GM19099 (cell line): ENCODE results near the gene DNAJA3.
A peak's percentile ranks its signal among the peaks of the same experiment; 100 is the strongest.

Experiments
- POLR2A ChIP-seq: IDR thresholded peaks from 3 replicates; pipeline ENCODE4 v1.6.1; 2011; ENCODE audit warnings: low read depth; ENCODE audit not compliant: insufficient read length; ENCODE audit errors: extremely low read depth

Gene DNAJA3

DNA sequence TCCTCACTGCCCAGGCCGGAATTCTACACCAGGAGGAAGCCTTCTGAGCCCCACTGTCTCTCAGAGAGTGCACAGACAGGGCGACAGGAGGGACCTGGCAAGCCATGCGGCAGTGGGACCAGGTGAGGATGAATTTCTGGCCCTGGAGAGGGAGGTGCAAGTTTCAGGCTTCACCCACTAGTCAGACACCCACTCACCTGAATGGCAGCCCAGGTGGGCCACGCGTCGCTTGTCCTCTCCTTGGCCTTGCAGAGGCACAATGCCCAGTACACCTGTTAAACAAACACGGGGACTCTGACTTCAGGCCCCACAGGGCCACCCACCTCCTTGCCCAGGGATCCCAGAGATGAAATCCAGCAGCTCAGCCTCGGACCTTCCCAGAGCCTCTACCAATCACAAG is 13.5 kb upstream of the DNAJA3 start:
- no peak for TF ChIP-seq POLR2A

DNA sequence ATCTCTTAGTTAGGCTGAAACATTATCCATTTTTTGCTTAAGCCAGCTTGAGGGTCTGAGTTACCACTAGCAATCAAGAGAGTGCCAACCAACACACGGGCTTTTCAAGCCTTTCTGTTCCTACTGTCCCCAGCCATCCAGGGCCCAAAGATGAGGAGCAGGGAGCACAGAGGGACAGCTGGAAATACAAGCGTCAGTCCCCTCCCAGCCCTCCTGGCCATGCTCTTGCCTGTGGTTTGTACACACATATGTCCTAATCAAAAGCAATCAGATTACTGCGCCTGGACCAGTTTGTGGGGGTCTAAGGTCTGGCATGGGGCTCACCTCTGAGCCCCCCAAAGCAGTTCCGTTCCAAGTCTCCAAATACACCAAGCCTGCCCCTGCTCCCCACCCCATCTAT is 12.8 kb upstream of the DNAJA3 start:
- no peak for TF ChIP-seq POLR2A

DNA sequence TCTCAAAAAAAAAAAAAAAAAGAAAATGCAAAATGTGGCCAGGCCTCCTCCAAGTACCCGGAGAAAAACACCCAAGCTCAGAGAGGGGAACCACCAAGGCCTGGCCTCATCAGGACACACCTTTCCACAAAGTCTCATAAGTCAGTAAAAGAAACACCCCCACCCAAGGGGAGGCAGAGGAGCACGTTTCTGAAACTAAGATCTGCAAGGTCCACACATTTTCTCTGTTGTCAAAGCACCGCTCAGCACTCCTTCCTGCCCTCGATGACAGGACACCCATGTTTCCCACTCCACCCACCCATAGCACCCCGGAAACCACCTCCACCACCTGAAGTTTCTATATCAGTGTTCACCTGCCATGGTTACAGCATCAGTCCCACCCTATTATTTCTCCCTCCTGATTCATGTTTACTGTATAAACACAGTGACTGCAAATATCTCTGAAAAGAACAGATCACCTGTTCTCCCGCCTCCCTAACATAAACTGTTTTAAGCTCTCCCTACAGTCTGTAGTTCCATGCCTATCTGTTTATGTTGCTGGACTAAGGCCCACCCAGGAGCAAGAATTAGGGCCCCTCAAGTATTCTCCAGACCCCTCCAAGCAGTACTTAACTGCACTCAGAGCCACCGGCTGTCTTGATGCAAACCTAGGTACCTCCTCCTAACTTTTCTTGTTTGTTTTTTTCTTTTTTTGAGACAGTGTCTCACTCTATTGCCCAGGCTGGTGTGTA is 11.3 kb upstream of the DNAJA3 start:
- TF ChIP-seq POLR2A = no peak

DNA sequence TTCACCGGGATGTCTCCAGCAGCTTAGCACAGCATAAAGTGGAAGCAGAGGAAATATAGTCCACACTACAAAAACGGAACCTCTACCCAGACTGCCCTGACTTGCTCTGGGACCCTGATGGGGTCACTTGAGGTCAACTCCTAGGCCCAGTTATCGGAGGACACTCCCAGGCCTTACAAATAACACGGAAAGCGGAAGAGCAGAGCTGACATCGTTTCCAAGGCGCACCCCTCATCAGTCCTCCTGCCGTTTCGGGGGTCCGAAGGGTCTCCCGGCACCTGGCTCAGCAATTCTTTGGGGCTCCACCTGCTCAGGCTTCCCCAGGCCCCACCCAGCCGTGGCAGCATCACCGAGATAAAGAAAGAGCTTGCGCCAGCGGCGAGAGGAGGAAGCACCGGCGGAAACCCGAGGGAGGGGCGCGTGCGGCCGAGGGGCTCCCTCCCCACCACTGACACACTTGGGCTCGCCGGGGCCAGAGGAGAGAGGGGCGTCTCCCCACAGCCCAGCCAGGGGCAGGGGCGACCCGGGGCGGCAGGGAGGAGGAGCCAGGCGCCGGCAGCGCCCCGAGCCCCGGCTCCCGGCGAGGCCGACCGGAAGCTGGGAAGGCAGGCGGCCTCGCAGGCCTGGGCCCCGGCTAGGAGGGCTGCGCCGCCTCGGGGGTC is 10.0 kb upstream of the DNAJA3 start:
- TF ChIP-seq POLR2A = peak; percentile 46

DNA sequence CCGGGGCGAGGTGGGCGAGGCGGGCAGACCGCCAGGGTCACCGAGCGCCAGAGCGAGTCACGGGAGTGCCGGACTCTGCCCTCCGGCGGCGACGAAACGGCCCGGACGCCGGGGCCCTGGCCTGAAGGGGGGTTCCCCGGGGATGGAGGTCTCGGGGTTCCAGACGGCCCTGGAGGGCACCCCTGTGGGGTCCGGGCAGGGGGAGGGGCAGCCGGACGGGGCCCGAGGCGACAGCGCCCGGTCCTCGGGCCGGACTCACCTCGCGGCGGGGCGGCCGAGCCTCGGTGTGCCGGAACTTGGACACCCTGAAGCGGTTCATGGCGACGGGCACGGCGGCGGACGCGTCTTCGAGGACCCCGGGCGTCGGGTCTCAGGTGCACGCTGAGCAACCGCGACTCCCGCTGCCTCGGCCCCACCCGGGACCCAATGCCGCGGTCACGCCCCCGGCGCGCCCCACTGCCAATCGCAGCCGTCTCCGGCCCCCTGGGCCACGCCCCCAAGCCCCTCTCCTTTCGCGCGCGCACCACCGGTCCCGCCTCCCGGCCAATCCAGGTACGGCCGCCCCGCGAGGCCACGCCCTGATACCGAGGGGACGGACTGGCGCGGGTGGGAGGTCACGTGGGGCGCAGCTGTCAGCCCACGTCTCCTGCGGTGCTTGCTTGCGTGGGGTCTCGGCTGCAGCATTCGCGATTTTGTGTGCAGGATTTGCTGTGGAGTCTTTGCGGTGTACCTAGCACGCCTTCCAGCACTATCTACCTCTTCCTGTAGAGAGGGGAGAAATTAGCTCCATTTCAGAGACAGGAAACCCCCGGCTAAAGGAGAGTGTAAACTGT is 9.3 kb upstream of the DNAJA3 start, which contains the start of gene CORO7:
TSS of gene CORO7 (minus strand) at position 397 of the 833 bp plus-strand sequence. CDS start at position 319, 78 bp downstream.
- peak; percentile 78 for TF ChIP-seq POLR2A

DNA sequence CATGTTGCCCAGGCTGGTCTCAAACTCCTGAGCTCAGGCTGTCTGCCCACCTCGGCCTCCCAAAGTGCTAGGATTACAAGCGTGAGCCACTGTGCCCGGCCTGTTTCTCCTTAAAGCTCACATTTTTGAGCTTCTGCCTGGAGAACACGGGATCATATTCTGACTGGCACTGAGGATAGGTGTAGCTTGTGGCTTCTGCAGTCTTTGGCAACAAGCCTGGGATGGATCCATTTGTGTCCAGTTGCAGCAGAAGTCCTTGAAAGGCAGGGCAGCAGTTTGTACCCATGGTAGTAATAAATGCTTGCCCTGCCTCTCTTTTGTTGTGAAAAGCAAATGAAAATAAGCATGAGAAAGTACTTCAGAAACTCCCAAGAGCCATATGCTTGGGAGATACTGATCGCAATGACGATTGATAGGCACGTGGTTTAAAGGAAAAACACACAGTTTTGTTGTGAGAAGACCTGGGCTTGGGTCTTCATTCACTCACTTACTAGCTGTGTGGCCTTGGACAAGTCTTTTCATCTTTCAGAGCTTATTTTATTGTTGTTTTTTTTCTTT is 6.2 kb upstream of the DNAJA3 start:
- no peak for TF ChIP-seq POLR2A

DNA sequence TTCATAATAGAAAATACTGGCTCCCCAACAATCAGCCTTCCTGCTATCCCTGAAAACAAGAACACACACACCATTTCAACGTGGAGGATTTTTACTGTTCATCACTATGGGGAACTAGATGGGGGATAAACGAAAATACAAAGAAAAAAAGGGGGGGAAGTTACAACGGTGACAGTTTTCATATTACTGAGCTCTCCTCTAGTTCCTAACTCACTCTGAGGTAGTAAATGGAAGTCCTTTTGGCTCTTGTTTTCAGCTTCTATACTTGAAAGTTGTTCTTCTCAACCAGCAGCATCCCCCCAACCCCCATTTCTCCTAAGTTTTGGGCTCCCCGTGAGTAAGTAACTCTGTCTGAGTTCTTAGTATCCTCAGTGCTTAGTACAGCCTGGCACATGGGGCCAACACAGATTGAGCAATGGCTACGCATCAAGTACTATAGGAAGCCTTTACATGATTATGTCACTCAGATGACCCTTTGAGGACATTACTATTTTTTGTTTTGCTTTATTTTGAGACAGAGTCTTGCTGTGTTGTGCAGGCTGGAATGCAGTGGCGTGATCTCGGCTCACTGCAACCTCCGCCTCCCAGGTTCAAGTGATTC is 5.1 kb upstream of the DNAJA3 start:
- no peak for TF ChIP-seq POLR2A

DNA sequence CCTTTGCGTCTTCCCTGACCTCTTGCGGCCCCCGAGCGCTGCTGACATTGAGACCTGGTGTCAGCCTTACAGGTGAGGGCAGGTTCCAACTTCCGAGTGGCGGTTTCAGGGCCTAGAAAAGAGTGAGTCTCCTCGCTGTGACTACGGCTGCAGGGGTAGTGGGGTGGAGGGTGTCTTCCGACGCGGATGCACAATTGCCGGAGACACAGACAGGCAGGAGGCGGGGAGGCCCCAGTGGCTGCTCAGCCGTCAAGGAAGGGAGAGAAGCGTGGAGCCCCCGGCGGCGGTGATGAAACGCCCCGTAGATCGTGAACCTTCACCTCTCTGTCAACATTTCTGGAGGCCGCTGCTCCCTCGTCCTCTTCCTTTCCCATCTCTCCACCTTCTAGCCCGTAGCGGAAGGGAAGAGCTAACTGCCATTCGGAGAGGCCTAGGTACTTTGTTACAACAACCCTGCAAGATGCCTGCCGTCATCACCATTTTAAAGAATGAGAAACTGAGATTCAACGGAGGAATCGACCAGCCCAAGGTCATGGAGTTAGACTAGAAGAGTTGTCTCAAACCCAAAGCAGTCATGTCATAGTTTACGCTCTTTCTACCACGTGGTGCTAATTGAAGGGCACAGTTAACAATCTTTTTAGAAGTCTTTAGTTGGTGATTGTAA is 485 bp downstream of the DNAJA3 start:
- no peak for TF ChIP-seq POLR2A

DNA sequence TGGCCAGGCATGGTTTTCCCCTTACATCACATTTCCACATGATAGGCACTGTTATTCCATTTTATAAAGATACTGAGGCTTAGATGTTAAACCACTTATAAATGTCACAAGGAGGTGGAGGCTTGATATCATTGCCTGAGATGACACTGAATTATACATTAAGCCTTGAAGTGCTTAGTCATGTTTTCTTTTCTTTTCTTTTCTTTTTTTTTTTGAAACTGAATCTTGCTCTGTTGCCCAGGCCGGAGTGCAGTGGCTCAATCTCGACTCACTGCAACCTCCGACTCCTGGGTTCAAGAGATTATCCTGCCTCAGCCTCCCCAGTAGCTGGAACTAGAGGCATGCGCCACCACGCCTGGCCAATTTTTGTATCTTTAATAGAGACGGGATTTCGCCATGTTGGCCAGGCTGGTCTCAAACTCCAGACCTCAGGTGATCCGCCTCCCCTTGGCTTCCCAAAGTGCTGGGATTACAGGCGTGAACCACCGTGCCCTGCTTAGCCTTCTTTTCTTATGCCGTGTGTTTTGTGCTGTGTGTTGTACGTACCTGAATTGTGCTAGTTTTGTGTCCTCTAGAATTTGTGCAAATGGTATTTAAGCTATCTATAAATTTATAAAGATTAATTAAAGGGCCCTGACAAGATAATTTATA is 1.2 kb downstream of the DNAJA3 start:
- no peak for TF ChIP-seq POLR2A

DNA sequence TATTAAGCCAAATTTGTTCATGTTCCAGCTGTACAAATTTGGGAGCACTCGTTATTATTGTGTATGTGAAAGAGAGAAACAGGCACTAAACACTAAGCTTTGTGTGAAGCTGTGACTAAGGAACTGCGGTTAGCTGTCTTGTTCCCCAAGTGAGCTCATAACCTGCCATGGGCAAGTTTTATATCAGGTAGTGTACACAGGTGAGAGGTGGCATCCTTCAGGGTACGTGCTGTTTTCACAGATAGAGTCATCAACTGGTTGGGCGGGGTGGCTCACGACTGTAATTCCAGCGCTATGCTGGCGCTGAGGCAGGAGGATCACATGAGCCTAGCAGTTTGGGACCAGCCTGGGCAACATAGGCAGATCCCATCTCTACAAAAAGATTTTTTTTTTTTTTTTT is 2.8 kb downstream of the DNAJA3 start:
- no peak for TF ChIP-seq POLR2A

DNA sequence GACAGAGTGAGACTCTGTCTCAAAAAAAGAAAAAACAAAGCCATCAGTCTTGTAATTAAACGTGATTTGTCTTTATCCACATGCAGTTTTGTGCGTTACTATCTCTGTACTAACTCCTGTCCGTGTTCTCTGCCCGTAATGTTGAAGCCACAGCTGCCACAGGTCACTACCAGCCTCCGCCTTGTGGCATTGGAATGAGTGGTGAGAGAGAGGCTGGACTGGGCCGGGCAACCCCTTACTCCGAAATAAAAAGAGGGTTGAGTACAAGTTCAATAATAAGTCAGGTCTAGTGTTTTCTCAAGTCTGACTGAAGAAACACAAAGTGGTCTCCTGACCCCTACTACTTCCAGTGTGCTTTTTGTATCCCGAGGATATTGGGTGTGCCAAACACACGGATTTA is 5.4 kb downstream of the DNAJA3 start:
- TF ChIP-seq POLR2A = no peak

DNA sequence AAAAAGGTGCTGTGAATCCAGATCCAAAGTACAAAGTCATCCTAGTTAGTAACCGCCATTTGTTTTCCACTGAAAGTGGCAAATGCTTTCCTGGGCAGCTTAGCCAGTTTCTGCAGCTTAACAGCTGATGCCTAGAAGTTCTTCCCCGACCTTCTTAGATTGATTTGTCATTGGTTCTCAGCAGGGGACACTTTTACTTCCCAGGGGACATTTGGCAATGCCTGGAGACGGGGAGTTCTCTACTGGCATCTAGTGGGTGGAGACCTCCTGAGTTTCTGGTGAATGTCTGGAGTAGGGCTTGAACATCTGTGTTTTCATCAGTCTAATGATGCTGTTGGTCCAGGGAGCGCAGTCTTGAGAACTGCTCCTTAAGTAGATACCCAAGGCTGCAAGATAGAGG is 7.6 kb downstream of the DNAJA3 start:
- TF ChIP-seq POLR2A = no peak

DNA sequence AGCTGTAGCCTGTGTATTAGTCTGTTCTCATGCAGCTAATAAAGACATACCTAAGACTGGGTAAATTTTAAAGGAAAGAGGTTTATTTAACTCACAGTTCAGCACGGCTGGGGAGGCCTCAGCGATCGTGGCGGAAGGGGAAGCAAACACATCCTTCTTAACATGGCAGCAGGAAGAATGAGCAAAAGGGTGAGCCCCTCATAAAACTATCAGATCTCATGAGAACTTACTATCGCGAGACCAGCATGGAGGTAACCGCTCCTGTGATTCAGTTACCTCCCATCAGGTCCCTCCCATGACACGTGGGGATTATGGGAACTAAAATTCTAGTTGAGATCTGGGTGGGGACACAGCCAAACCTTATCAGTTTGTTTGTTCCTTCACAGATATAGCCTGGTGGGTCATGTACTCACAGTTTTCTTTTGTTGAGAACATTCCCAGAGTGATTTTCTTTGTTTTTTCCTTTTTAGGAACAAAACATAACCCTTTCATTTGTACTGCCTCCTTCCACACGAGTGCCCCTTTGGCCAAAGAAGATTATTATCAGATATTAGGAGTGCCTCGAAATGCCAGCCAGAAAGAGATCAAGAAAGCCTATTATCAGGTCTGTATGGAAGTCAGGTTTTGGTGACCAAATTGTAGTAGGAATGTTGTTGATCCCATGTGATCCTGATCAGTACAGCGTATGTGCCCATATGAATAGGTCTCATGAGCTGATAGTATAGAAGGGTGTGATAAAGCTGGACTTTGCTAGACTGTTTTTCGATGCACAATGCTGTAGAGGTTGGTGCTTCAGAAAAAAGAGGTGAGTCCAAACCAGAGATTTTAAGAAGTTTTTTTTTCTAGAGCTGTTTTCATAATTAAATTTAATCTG is 8.5 kb downstream of the DNAJA3 start:
- no peak for TF ChIP-seq POLR2A

DNA sequence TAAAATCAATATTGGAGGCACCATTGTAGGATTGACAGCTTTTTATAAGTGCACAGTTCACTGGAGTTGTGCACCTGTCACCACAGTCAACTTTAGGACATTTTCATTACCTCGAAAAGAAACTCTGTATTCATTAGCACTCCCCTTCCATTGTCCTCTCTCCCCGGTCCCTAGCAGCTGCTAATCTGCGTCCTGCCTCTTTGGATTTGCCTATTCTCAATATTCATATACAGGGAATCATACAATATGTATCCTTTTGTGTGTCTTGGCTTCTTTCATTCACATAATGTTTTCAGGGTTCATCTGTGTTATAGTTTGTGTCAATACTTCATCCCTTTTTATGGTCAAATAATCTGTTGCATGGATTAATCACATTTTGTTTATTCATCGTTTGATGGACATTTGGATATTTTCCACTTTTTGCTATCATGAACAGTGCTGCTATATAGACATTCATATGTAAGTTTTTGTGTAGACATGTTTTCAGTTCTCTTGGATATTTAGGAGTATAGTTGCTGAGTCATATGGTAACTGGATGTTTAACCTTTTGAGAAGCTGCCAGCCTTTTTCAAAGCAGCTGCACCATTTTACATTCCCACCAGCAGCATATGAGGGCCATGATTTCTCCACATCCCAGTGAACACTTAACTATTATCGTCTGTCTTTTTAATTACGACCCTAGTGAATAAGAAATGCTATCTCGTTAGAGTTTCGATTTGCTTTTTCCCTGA is 9.8 kb downstream of the DNAJA3 start:
- TF ChIP-seq POLR2A = no peak
